DND-41 (cell line): ENCODE results near the gene CLPTM1L.

Experiments
- CTCF ChIP-seq: IDR thresholded peaks from 2 replicates; pipeline ENCODE4 v1.5.1; 2012; ENCODE audit warnings: borderline replicate concordance, low read length, moderate library complexity, mild to moderate bottlenecking; ENCODE audit not compliant: poor library complexity, severe bottlenecking; ENCODE audit errors: extremely low read depth
- EZH2 ChIP-seq: IDR thresholded peaks from 3 replicates; pipeline ENCODE4 v1.6.1; 2012; ENCODE audit warnings: borderline replicate concordance, low read depth, mild to moderate bottlenecking, moderate library complexity, low read length, inconsistent platforms; ENCODE audit not compliant: severe bottlenecking

- peak; percentile 9 for TF ChIP-seq CTCF
- no peak for TF ChIP-seq EZH2
Observed at GRCh38 chr5:1385395-1386273, 40.7 kb upstream of the CLPTM1L start.
